DND-41 (cell line): ENCODE results near the gene EPX.

Experiments used
- ATAC-seq: fragments of 200-7000 bp; cut with Tn5 transposase; 3 replicates; pipeline ENCODE4 v1.9.1; 2021; ENCODE audit warnings: low read depth; ENCODE audit not compliant: insufficient read depth
- DNase-seq: peaks from one replicate; pipeline ENCODE4 v3.0.0-alpha.2; 2020
- H2AFZ ChIP-seq: 2 replicates; pipeline ENCODE4 v1.6.0; 2012; ENCODE audit warnings: low read depth, low read length
- H3K27ac ChIP-seq: 2 replicates; pipeline ENCODE4 v1.5.1; 2012; ENCODE audit warnings: low read length, inconsistent platforms
- H3K27me3 ChIP-seq: fragments of 200-600 bp; sonication (generic); 2 replicates; pipeline ENCODE4 v1.6.0; 2012; ENCODE audit warnings: low read length, mild to moderate bottlenecking, inconsistent platforms; ENCODE audit not compliant: insufficient read depth, poor library complexity
- H3K36me3 ChIP-seq: 2 replicates; pipeline ENCODE4 v1.5.1; 2012; ENCODE audit warnings: low read length, inconsistent platforms; ENCODE audit not compliant: insufficient read depth
- H3K4me1 ChIP-seq: 2 replicates; pipeline ENCODE4 v1.5.1; 2012; ENCODE audit warnings: mild to moderate bottlenecking, low read length; ENCODE audit not compliant: insufficient read depth
- H3K4me2 ChIP-seq: 2 replicates; pipeline ENCODE4 v1.6.0; 2012; ENCODE audit warnings: mild to moderate bottlenecking, moderate library complexity, low read length, inconsistent platforms; ENCODE audit not compliant: insufficient read depth
- H3K4me3 ChIP-seq, 2 experiments: fragments of 200-600 bp in 1 of 2; shearing (Covaris generic) in 1 of 2; 2 replicates each; pipeline ENCODE4 v1.5.1; 2012 to 2016; ENCODE audit warnings: inconsistent platforms in 2 of 2, low read length in 2 of 2, mild to moderate bottlenecking in 2 of 2, low read depth in 1 of 2, moderate library complexity in 1 of 2
- H3K79me2 ChIP-seq: 2 replicates; pipeline ENCODE4 v1.6.0; 2012; ENCODE audit warnings: low read length, inconsistent platforms; ENCODE audit not compliant: insufficient read depth
- H3K9ac ChIP-seq: 2 replicates; pipeline ENCODE4 v1.6.0; 2012; ENCODE audit warnings: low read depth, mild to moderate bottlenecking, inconsistent platforms, low read length, moderate library complexity
- H3K9me3 ChIP-seq: 2 replicates; pipeline ENCODE4 v1.5.1; 2012; ENCODE audit warnings: low read length, moderate library complexity, mild to moderate bottlenecking, inconsistent platforms; ENCODE audit not compliant: insufficient read depth, severe bottlenecking
- H4K20me1 ChIP-seq: 2 replicates; pipeline ENCODE4 v1.6.0; 2012; ENCODE audit warnings: low read length; ENCODE audit not compliant: insufficient read depth
- CTCF ChIP-seq: IDR thresholded peaks from 2 replicates; pipeline ENCODE4 v1.5.1; 2012; ENCODE audit warnings: borderline replicate concordance, low read length, moderate library complexity, mild to moderate bottlenecking; ENCODE audit not compliant: poor library complexity, severe bottlenecking; ENCODE audit errors: extremely low read depth
- EZH2 ChIP-seq: IDR thresholded peaks from 3 replicates; pipeline ENCODE4 v1.6.1; 2012; ENCODE audit warnings: borderline replicate concordance, low read depth, mild to moderate bottlenecking, moderate library complexity, low read length, inconsistent platforms; ENCODE audit not compliant: severe bottlenecking

The EPX gene

GRCh38 chr17:58205936-58206335 lies 13.4 kb downstream of the EPX start:
- Histone ChIP-seq H3K79me2 (no peaks in the 10 kb centered on the region), H3K4me3 (no peak overlapping the region), H3K36me3 (peaks cover 28% of the 10 kb centered on the region; the same call in 1 of the 2 replicates), H3K27me3 (no peaks in the 10 kb centered on the region), H2AFZ (no peak overlapping the region), H3K4me1 (no peaks in the 10 kb centered on the region), H3K9me3 (no peaks in the 10 kb centered on the region), H3K27ac (no peak overlapping the region), H4K20me1 (no peaks in the 10 kb centered on the region), H3K9ac (no peak overlapping the region), H3K4me2 (no peak overlapping the region)
- ATAC-seq, result no peak
- no peak for TF ChIP-seq EZH2
- no peak for TF ChIP-seq CTCF
- no peak for DNase-seq

- Histone ChIP-seq H4K20me1 (no peaks in the 10 kb centered on the region), H2AFZ (no peak overlapping the region), H3K36me3 (peaks cover 35% of the 10 kb centered on the region), H3K4me3 (no peak overlapping the region), H3K4me1 (no peaks in the 10 kb centered on the region), H3K79me2 (no peaks in the 10 kb centered on the region), H3K27ac (no peak overlapping the region), H3K9ac (no peak overlapping the region), H3K9me3 (no peaks in the 10 kb centered on the region), H3K27me3 (no peaks in the 10 kb centered on the region), H3K4me2 (no peak overlapping the region)
- TF ChIP-seq EZH2 (no peak), CTCF (no peak)
- DNase-seq, result no peak
- ATAC-seq, result no peak
These were observed 14.9 kb downstream of the EPX start for GRCh38 chr17:58207451-58207850.

- TF ChIP-seq CTCF (no peak), EZH2 (no peak)
- peaks cover 42% of the 10 kb centered on the region for H3K36me3 ChIP-seq
These were observed 15.8 kb downstream of the EPX start for GRCh38 chr17:58208344-58208743.

GRCh38 chr17:58210922-58211321 lies 18.4 kb downstream of the EPX start:
- Histone ChIP-seq H3K79me2 (no peaks in the 10 kb centered on the region), H2AFZ (no peak overlapping the region), H3K4me3 (no peak overlapping the region), H3K4me2 (no peak overlapping the region), H3K9me3 (no peaks in the 10 kb centered on the region), H3K27me3 (no peaks in the 10 kb centered on the region), H3K4me1 (no peaks in the 10 kb centered on the region), H3K36me3 (peaks cover 49% of the 10 kb centered on the region), H3K27ac (no peak overlapping the region), H4K20me1 (no peaks in the 10 kb centered on the region), H3K9ac (no peak overlapping the region)
- ATAC-seq (no peak), DNase-seq (no peak)
- TF ChIP-seq EZH2 (no peak), CTCF (peak; percentile 44)

More at GRCh38 chr17:58208344-58208743, 15.8 kb downstream of the EPX start:
- Histone ChIP-seq H3K27ac (no peak overlapping the region), H3K9me3 (no peaks in the 10 kb centered on the region), H3K79me2 (no peaks in the 10 kb centered on the region), H3K4me3 (no peak overlapping the region), H3K27me3 (no peaks in the 10 kb centered on the region), H3K4me2 (no peak overlapping the region), H3K9ac (no peak overlapping the region), H3K4me1 (no peaks in the 10 kb centered on the region), H2AFZ (no peak overlapping the region), H4K20me1 (no peaks in the 10 kb centered on the region)
- ATAC-seq, result no peak
- no peak for DNase-seq
